ENCODE data around the gene GIGYF2. TPM values are rescaled to one million over a fixed set of nuclear protein-coding genes. Genes with fewer than 3 reads are reported as not detected.

Gene GIGYF2
- total and polyA plus RNA-seq, 2 of the 13 experiments (the other 11 are each of a cell fraction or from before 2014, with no cell fraction given) = 44.9 to 73.5 TPM

DNA sequence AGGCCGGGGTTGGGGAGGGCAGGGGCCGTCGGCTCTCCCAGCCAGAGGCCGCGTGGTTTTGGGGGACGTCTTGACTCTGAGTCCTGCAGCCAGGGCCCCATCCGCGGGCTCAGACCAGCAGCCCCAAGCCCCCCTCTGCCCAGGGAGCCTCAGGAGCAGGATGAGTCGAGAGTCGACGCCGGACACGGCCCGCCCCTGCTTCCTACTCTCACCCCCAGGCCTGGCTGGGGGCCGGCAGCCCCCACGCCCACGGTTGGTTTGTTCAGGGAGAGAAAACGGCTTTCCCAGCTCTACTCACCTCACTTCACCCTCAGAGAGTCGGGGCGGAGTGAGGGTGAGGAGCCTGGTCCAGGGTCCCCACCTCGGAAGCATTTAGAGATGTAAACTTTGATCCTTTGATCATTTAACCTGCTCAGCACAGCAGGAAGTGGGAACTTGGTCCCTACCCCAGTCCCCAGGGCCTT lies 179.9 kb downstream of the GIGYF2 start (continued):
- TF ChIP-seq NFATC3 (CRISPR knock-in tag; IDR thresholded peaks at IDR 0.05) (no peak), TBX2 (CRISPR knock-in tag; IDR thresholded peaks at IDR 0.05; ENCODE audit: borderline replicate concordance) (peak; percentile 23; the same call in 1 of the 2 replicates), ZNF138 (CRISPR knock-in tag; IDR thresholded peaks at IDR 0.05; ENCODE audit: low read depth) (no peak; the same call in 1 of the 2 replicates), MIER3 (CRISPR knock-in tag; IDR thresholded peaks at IDR 0.05; ENCODE audit: borderline replicate concordance) (0 out of 2 replicates have a peak, but pooled peaks have one; percentile 8), ZSCAN21 (CRISPR knock-in tag; IDR thresholded peaks at IDR 0.05; ENCODE audit: borderline replicate concordance) (no peak; the same call in 1 of the 2 replicates), DNMT1 (CRISPR knock-in tag; IDR thresholded peaks at IDR 0.05) (no peak), TP53 (CRISPR knock-in tag; conservative IDR thresholded peaks at IDR 0.05) (no peak), SNRNP70 (IDR thresholded peaks at IDR 0.05; ENCODE audit: low read depth, low read length) (no peak), MEIS1 (CRISPR knock-in tag; IDR thresholded peaks at IDR 0.05; ENCODE audit: borderline replicate concordance) (no peak; the same call in 1 of the 2 replicates), ZBTB20 (CRISPR knock-in tag; IDR thresholded peaks at IDR 0.05; ENCODE audit: borderline replicate concordance, low read depth) (no peak), PHF5A (CRISPR knock-in tag; IDR thresholded peaks at IDR 0.05; ENCODE audit: low read depth, unreplicated experiment) (peak; percentile 9), ZSCAN12 (CRISPR knock-in tag; IDR thresholded peaks at IDR 0.05) (no peak), RNF2 (conservative IDR thresholded peaks at IDR 0.05; ENCODE audit: low read depth) (no peak), ZNF337 (CRISPR knock-in tag; IDR thresholded peaks at IDR 0.05; ENCODE audit: borderline replicate concordance, low read depth) (no peak)
- TF ChIP-seq, protein P1, sequence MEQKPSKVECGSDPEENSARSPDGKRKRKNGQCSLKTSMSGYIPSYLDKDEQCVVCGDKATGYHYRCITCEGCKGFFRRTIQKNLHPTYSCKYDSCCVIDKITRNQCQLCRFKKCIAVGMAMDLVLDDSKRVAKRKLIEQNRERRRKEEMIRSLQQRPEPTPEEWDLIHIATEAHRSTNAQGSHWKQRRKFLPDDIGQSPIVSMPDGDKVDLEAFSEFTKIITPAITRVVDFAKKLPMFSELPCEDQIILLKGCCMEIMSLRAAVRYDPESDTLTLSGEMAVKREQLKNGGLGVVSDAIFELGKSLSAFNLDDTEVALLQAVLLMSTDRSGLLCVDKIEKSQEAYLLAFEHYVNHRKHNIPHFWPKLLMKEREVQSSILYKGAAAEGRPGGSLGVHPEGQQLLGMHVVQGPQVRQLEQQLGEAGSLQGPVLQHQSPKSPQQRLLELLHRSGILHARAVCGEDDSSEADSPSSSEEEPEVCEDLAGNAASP (CRISPR knock-in tag; IDR thresholded peaks at IDR 0.05; ENCODE audit: borderline replicate concordance) = peak; percentile 80
- TF ChIP-seq, protein P2, sequence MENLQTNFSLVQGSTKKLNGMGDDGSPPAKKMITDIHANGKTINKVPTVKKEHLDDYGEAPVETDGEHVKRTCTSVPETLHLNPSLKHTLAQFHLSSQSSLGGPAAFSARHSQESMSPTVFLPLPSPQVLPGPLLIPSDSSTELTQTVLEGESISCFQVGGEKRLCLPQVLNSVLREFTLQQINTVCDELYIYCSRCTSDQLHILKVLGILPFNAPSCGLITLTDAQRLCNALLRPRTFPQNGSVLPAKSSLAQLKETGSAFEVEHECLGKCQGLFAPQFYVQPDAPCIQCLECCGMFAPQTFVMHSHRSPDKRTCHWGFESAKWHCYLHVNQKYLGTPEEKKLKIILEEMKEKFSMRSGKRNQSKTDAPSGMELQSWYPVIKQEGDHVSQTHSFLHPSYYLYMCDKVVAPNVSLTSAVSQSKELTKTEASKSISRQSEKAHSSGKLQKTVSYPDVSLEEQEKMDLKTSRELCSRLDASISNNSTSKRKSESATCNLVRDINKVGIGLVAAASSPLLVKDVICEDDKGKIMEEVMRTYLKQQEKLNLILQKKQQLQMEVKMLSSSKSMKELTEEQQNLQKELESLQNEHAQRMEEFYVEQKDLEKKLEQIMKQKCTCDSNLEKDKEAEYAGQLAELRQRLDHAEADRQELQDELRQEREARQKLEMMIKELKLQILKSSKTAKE (CRISPR knock-in tag; IDR thresholded peaks at IDR 0.05; ENCODE audit: borderline replicate concordance) = no peak
- TF ChIP-seq, protein P3, sequence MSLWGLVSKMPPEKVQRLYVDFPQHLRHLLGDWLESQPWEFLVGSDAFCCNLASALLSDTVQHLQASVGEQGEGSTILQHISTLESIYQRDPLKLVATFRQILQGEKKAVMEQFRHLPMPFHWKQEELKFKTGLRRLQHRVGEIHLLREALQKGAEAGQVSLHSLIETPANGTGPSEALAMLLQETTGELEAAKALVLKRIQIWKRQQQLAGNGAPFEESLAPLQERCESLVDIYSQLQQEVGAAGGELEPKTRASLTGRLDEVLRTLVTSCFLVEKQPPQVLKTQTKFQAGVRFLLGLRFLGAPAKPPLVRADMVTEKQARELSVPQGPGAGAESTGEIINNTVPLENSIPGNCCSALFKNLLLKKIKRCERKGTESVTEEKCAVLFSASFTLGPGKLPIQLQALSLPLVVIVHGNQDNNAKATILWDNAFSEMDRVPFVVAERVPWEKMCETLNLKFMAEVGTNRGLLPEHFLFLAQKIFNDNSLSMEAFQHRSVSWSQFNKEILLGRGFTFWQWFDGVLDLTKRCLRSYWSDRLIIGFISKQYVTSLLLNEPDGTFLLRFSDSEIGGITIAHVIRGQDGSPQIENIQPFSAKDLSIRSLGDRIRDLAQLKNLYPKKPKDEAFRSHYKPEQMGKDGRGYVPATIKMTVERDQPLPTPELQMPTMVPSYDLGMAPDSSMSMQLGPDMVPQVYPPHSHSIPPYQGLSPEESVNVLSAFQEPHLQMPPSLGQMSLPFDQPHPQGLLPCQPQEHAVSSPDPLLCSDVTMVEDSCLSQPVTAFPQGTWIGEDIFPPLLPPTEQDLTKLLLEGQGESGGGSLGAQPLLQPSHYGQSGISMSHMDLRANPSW (CRISPR knock-in tag; IDR thresholded peaks at IDR 0.05; ENCODE audit: borderline replicate concordance) = no peak
- TF ChIP-seq, protein P4, sequence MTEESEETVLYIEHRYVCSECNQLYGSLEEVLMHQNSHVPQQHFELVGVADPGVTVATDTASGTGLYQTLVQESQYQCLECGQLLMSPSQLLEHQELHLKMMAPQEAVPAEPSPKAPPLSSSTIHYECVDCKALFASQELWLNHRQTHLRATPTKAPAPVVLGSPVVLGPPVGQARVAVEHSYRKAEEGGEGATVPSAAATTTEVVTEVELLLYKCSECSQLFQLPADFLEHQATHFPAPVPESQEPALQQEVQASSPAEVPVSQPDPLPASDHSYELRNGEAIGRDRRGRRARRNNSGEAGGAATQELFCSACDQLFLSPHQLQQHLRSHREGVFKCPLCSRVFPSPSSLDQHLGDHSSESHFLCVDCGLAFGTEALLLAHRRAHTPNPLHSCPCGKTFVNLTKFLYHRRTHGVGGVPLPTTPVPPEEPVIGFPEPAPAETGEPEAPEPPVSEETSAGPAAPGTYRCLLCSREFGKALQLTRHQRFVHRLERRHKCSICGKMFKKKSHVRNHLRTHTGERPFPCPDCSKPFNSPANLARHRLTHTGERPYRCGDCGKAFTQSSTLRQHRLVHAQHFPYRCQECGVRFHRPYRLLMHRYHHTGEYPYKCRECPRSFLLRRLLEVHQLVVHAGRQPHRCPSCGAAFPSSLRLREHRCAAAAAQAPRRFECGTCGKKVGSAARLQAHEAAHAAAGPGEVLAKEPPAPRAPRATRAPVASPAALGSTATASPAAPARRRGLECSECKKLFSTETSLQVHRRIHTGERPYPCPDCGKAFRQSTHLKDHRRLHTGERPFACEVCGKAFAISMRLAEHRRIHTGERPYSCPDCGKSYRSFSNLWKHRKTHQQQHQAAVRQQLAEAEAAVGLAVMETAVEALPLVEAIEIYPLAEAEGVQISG (CRISPR knock-in tag; IDR thresholded peaks at IDR 0.05) = no peak
- TF ChIP-seq, protein P5, sequence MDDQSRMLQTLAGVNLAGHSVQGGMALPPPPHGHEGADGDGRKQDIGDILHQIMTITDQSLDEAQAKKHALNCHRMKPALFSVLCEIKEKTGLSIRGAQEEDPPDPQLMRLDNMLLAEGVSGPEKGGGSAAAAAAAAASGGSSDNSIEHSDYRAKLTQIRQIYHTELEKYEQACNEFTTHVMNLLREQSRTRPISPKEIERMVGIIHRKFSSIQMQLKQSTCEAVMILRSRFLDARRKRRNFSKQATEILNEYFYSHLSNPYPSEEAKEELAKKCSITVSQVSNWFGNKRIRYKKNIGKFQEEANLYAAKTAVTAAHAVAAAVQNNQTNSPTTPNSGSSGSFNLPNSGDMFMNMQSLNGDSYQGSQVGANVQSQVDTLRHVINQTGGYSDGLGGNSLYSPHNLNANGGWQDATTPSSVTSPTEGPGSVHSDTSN (CRISPR knock-in tag; IDR thresholded peaks at IDR 0.05; ENCODE audit: borderline replicate concordance) = no peak
